Retinal pigment epithelial cell (primary cell): Measurements from ENCODE around the gene SFN.
"Not testable (repeated sequence)": the region's sequence is repeated elsewhere in the genome, so short reads cannot be mapped to it uniquely, and the experiment has no call there.

ENCODE experiments used
- DNase-seq: peaks from one replicate; pipeline ENCODE4 v3.0.0-alpha.2; 2010; ENCODE audit warnings: low read depth
- H3K4me3 ChIP-seq: 2 replicates; pipeline ENCODE4 v1.5.1; 2011; ENCODE audit warnings: mild to moderate bottlenecking, low read length, control low read depth, moderate library complexity
- TF ChIP-seq, protein P1 (sequence below): conservative IDR thresholded peaks from 2 replicates; pipeline ENCODE4 v1.5.1; 2011; ENCODE audit warnings: low read depth, low read length, control low read depth, inconsistent platforms

SFN gene

DNA sequence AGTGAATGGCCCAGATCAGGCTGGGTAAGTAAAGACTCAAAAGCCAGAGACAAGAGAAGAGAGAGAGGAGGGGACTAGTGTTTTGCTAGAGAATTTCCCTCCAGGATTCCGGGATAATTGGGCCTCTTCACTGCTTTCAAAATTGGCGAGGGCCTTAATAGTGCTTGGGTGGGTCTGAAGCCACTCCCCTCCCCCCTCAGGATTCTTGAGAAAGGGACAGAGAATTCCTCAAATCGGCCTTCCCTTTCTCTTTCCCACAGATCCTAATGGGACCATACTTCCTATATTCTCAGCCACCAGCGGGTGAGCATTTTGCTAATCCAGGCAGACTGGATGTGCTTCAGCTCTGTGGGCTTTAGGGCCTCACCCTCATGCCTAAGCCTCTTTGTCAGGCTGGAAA is 11.9 kb downstream of the SFN start:
- no peak overlapping the region for H3K4me3 ChIP-seq
- TF ChIP-seq, protein P1, sequence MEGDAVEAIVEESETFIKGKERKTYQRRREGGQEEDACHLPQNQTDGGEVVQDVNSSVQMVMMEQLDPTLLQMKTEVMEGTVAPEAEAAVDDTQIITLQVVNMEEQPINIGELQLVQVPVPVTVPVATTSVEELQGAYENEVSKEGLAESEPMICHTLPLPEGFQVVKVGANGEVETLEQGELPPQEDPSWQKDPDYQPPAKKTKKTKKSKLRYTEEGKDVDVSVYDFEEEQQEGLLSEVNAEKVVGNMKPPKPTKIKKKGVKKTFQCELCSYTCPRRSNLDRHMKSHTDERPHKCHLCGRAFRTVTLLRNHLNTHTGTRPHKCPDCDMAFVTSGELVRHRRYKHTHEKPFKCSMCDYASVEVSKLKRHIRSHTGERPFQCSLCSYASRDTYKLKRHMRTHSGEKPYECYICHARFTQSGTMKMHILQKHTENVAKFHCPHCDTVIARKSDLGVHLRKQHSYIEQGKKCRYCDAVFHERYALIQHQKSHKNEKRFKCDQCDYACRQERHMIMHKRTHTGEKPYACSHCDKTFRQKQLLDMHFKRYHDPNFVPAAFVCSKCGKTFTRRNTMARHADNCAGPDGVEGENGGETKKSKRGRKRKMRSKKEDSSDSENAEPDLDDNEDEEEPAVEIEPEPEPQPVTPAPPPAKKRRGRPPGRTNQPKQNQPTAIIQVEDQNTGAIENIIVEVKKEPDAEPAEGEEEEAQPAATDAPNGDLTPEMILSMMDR: no peak

DNA sequence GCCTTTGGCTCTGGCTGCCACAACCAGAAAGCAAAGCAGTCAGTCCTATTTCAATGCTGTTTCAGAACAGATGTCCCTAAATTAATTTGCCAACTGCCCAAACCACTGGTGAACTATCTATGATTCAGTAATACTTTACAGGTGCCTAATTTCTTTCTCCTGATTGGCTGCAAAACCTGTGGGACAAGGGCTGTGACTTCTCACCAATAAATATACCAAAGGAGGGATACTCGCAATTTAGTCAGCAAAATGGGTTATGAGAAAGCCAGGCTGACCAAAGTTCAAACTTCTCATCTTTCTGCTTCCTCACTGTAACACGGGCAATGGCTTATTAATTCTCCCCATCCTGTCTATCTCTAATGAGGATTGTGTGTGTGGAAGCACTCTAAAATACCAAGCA is 14.4 kb downstream of the SFN start:
- DNase-seq: no peak
- no peak overlapping the region for H3K4me3 ChIP-seq
- TF ChIP-seq, protein P1: no peak

More for the DNA sequence above, 11.9 kb downstream of the SFN start:
- DNase-seq: no peak

DNA sequence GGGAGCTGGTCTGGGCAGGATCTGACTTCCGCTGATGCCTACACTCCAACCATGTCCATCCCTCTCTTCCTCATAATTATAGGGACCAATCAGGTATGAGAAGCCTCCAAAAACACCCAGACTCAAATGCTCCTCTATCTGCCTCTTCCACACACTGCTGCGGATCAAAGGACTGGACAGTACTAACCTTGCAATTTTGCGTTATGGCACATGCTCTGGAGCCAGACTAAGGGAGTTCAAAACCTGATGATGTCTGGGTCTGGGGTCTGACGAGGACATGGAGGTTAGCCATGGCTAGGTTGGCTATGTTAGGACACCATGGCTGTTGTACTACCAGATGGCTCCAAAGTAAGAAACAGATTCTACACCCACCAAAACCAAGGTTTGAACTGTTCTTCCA is 16.8 kb downstream of the SFN start:
- DNase-seq: no peak
- no peak overlapping the region for H3K4me3 ChIP-seq
- TF ChIP-seq, protein P1: no peak

DNA sequence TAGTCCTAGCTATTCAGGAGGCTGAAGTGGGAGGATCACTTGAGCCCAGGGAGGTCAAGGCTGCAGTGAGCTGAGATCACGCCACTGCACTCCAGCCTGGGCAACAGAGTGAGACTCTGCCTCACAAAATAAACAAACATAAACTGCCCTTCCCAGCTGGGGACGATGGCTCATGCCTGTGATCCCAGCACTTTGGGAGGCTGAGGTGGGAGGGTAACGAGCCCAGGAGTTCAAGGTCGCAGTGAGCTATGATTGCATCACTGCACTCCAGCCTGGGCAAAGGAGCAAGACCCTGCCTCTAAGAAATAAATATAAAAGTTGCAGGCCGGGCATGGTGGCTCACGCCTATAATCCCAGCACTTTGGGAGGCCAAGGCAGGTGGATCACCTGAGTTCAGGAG is 18.7 kb downstream of the SFN start:
- DNase-seq, H3K4me3 ChIP-seq: not testable (repeated sequence)

DNA sequence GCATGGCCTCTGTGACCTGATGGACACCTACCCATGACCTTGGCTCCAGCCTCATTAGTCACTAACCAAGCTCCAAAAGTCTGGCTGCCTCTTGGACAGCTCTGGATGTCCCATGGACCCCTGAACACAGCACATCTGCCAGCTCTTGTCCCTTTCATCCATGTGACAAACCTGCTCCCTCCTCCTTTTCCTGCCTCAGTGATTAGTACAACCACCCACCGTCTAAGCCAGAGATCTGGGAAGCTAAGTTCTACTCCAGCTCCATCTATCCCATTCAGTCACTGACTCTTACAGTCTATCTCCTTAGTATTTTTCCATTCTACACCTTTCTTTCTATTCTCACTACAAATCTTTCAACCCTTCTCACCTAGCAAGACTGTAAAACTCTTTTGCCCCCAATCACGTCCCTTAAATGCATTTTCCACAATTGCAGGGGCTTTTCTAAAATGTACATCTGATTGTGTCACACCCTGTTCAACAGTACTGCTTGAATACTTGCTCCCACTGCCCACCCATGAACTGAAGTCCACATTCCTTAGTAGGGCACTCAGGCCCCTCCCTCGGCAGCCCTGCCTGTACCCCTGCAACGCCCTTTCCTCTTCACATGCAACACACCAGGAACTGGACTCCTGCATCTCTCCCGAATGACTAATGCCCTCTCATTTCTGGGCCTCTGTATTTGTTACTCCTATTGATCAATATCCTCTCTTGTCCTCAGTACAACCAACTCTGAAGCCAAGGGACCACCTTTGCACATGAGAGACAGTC is 19.9 kb downstream of the SFN start:
- TF ChIP-seq, protein P1: no peak
- DNase-seq: no peak
- no peak overlapping the region for H3K4me3 ChIP-seq

DNA sequence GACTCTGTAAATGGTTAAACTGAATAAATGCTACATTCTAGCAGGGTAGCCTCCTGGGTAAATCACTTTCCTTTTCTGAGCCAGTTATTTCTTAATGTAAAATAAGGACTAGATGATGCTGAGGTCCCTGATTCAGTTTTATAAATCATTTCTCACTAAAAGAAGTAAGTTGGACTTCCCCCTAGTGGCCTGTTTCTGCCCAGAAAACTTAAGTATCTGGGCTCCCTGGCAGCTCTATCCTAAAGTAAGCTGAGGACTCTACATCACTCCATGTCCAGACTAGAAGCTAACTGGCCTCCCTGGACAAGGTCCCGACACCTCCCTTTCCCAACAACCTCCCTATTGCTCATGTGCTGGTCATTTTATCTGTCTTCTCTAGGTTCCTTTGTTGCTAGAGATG is 24.2 kb downstream of the SFN start:
- no peak overlapping the region for H3K4me3 ChIP-seq
- TF ChIP-seq, protein P1: peak; percentile 59
- DNase-seq: no peak

DNA sequence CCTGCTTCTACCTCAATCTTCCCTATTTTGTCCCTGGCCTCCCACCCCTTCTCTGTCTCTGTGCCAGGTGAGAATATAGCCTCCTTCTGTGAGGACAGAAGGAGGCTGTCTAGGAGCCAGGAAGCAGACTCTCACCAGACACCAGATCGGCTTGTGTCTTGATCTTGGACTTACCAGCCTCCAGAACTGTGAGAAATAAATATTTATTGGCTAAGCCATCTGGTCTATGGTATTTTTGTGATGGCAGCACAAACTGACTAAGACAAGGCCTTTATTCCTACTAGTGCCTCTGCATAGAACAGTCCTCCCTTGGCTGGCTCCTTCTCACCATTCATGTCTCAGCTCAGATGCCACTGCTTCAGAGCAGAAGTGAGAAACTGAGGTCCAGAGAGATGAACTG is 25.3 kb downstream of the SFN start:
- TF ChIP-seq, protein P1: no peak
- H3K4me3 ChIP-seq: no peak overlapping the region
- DNase-seq: no peak
